Tibial nerve (tissue), 4 donors: ENCODE measurements around the gene MPP7.

Experiments
- EP300 ChIP-seq, 2 donors: sonication (generic); formaldehyde crosslinking; IDR thresholded peaks; one replicate each; pipeline ENCODE4 v1.6.1; 2017; ENCODE audit warnings: antibody characterized with exemption in 2 of 2, mild to moderate bottlenecking in 1 of 2
- POLR2A ChIP-seq, 2 donors: fragments of 450-650 bp; IDR thresholded peaks; one replicate each; pipeline ENCODE4 v1.6.1; 2017; ENCODE audit warnings: antibody characterized with exemption in 2 of 2, mild to moderate bottlenecking in 2 of 2, moderate library complexity in 2 of 2
- TF ChIP-seq, protein P1 (sequence below), 5 experiments: fragments of 200-600 bp in 3 of 5; fragments of 450-650 bp in 2 of 5; sonication (generic) in 3 of 5; IDR thresholded peaks; one replicate each; pipeline ENCODE4 v1.5.1; 2016 to 2019; ENCODE audit warnings: antibody characterized with exemption in 5 of 5, mild to moderate bottlenecking in 3 of 5, moderate library complexity in 2 of 5

DNA sequence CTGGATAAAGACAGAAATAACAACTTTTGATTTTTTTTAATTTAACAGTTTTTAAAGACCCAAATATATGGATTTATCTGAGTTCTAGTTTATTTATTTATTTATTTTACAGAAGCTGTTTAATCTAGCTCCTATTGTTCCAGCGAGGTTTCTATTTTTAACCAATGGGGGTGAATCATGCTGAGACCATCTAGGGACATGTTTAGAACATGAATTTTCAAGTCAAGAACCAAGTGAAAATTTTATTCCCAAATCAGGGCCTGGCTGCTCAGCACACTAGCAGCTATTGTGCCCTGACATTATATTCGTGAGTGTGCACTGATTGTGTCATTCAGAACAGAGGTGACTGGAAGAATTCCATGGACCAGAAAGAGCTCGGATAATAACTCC is 24.6 kb upstream of the MPP7 start:
- TF ChIP-seq, protein P1, sequence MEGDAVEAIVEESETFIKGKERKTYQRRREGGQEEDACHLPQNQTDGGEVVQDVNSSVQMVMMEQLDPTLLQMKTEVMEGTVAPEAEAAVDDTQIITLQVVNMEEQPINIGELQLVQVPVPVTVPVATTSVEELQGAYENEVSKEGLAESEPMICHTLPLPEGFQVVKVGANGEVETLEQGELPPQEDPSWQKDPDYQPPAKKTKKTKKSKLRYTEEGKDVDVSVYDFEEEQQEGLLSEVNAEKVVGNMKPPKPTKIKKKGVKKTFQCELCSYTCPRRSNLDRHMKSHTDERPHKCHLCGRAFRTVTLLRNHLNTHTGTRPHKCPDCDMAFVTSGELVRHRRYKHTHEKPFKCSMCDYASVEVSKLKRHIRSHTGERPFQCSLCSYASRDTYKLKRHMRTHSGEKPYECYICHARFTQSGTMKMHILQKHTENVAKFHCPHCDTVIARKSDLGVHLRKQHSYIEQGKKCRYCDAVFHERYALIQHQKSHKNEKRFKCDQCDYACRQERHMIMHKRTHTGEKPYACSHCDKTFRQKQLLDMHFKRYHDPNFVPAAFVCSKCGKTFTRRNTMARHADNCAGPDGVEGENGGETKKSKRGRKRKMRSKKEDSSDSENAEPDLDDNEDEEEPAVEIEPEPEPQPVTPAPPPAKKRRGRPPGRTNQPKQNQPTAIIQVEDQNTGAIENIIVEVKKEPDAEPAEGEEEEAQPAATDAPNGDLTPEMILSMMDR (IDR thresholded peaks at IDR 0.05) = no peak
- TF ChIP-seq POLR2A (IDR thresholded peaks at IDR 0.05) = no peak
- TF ChIP-seq EP300 (IDR thresholded peaks at IDR 0.05) = peak in 1 of 2 donors; percentile 15
